SK-N-SH (cell line): Measurements from ENCODE around the gene TMEM165.

Source experiments
- EP300 ChIP-seq, 2 experiments: IDR thresholded peaks; 2 replicates each; pipeline versions ENCODE4 v1.4.0 to v1.6.1; 2012; ENCODE audit warnings: borderline replicate concordance in 1 of 2, low read depth in 1 of 2, low read length in 1 of 2
- GABPA ChIP-seq: IDR thresholded peaks from 2 replicates; pipeline ENCODE4 v1.4.0; 2012; ENCODE audit warnings: low read depth, mild to moderate bottlenecking
- JUND ChIP-seq: IDR thresholded peaks from 2 replicates; pipeline ENCODE4 v1.4.0; 2012
- TF ChIP-seq, protein P1 (sequence below): fragments of 200-600 bp; sonication (generic); IDR thresholded peaks from 2 replicates; pipeline ENCODE4 v1.6.1; 2017; ENCODE audit warnings: antibody characterized with exemption, mild to moderate bottlenecking, moderate library complexity
- TF ChIP-seq, protein P2 (sequence below): fragments of 150-350 bp; IDR thresholded peaks from 2 replicates; pipeline ENCODE4 v1.6.1; 2016; ENCODE audit warnings: mild to moderate bottlenecking, low read depth, low read length

DNA sequence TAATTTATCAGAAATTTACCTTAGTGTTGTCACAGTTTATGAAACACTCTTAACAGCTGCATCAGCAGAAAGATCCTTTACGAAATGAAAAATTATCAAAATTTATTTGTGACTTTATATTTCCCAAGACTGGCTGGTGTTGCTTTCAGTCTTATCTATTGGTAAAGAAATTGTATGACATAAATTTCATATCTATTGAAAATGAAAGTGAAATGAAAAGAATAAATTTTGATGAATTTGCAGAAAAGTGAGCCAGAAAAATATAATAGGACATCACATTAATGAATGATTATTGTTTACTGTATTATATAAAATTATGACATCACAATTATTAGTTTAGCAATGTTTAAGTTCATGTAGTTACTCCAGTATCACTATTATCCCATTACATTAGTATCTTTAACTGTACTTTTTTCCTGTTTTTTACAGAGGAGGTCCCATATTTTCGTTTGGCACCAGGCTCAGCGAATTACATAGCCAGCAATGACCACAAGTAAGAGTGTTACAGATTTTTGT lies 13.2 kb upstream of the TMEM165 start:
- TF ChIP-seq, protein P1, sequence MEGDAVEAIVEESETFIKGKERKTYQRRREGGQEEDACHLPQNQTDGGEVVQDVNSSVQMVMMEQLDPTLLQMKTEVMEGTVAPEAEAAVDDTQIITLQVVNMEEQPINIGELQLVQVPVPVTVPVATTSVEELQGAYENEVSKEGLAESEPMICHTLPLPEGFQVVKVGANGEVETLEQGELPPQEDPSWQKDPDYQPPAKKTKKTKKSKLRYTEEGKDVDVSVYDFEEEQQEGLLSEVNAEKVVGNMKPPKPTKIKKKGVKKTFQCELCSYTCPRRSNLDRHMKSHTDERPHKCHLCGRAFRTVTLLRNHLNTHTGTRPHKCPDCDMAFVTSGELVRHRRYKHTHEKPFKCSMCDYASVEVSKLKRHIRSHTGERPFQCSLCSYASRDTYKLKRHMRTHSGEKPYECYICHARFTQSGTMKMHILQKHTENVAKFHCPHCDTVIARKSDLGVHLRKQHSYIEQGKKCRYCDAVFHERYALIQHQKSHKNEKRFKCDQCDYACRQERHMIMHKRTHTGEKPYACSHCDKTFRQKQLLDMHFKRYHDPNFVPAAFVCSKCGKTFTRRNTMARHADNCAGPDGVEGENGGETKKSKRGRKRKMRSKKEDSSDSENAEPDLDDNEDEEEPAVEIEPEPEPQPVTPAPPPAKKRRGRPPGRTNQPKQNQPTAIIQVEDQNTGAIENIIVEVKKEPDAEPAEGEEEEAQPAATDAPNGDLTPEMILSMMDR, result no peak
- TF ChIP-seq EP300 (IDR thresholded peaks at IDR 0.05; ENCODE audit: borderline replicate concordance in 1 of 2, low read depth in 1 of 2, low read length in 1 of 2) (no peak), JUND (no peak), GABPA (no peak)
- TF ChIP-seq, protein P2, sequence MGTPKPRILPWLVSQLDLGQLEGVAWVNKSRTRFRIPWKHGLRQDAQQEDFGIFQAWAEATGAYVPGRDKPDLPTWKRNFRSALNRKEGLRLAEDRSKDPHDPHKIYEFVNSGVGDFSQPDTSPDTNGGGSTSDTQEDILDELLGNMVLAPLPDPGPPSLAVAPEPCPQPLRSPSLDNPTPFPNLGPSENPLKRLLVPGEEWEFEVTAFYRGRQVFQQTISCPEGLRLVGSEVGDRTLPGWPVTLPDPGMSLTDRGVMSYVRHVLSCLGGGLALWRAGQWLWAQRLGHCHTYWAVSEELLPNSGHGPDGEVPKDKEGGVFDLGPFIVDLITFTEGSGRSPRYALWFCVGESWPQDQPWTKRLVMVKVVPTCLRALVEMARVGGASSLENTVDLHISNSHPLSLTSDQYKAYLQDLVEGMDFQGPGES, result no peak
